Activated CD4-positive, CD25-positive, alpha-beta regulatory T cell treated with anti-CD3 and anti-CD28 coated beads, Interleukin-2, amount 50 U/mL, for 24 hours (primary cell): ENCODE results near the gene TMEM132C.
"Not testable (repeated sequence)": the region's sequence is repeated elsewhere in the genome, so short reads cannot be mapped to it uniquely, and the experiment has no call there.

ENCODE experiments used
- ATAC-seq, 2 donors: fragments of 150-1000 bp; cut with Tn5 transposase; one replicate each; pipeline ENCODE4 v1.10.0; 2021; ENCODE audit warnings: mild to moderate bottlenecking in 1 of 2, moderate library complexity in 1 of 2

The TMEM132C gene

DNA sequence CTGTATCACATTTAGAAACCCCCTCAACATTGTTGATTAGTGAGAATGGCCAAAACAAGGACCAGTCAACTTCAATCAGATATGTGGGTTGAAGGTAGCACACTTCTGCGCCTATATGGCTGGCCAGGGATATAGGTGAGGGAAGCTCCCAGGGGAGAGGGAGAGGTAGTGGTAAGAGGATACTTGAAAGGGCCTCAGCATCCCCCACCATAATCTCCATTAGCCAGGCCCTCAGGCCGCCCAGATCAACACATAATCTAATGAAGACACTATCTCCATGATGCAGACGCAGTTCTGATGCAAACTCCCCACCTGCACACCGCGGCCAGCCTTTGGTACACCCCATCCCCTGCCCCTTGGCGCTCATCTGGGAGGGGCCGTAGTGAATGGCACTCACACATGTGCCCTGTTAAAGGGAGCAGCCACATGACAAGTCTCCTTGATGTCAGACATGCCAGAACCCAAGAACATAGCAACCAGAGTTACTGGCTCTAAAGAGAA lies 158.0 kb downstream of the TMEM132C start:
- ATAC-seq = no peak

DNA sequence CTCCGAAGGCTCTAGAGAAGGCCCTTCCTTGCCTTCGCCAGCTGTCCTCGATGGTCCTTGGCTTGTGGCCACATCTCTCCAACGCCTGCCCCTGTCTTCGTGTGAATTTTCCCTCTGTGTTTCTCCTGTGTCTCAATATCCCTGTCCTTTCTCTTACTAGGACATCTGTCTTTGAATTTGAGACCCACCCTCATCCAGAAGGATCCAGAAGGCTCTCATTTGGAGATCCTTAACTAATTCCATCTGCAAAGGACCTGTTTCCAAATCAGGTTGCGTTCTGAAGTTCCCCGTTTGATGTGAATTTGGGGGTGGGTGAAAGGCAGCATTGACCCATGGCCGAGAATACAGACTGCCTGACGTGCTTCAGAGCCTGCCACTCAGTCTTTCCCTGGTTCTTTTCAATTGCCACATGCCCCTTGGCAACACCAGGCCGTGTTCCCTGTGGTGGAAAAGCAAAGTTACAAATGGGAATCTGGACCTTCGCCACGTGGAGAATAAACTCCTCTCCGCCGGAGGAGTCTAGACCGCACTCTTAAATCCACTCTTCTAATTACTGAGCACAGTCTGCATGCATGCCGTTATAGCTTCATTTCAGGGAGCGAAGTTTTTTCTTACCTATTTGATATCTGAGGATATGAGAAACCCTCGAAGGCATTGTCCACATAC lies 158.8 kb downstream of the TMEM132C start:
- ATAC-seq = no peak

DNA sequence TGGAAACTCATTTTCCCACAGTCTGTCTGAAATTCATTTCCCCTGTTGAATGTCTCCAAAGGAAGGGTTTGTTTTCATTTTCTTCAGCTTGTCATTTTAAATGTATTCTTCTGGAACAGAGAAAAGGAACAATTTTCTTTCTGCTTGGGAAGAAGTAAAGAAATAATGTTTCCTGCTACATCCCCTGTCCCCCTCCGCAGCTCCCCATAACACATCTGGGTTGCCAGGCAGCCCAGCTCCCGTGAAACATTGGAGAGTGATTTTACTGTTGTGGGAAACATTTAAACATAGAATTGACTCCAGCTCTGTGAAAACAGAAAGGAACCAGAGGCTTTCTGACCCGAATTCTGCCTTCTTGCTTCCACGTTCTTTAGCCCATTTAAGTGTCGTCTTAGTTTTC lies 159.5 kb downstream of the TMEM132C start:
- ATAC-seq = no peak

DNA sequence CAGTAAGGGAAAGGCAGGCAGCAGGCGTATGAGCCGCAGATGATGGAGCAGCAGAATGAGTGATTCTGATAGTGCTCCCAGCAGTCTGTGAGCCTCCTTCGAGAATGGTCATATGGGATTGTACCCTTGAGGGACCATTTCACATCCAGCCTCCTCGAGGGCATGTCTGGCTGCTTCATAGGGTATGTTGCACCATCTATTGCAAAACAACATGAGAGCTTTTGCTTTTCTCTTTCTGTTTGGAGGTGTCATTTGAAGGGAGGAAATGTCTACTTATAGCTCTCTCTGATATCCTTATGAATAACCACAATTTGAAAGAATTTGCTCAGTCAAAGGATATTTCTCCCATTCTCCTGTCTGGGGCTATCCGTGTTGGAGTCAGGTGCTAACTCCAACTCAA lies 172.8 kb downstream of the TMEM132C start:
- no peak for ATAC-seq

DNA sequence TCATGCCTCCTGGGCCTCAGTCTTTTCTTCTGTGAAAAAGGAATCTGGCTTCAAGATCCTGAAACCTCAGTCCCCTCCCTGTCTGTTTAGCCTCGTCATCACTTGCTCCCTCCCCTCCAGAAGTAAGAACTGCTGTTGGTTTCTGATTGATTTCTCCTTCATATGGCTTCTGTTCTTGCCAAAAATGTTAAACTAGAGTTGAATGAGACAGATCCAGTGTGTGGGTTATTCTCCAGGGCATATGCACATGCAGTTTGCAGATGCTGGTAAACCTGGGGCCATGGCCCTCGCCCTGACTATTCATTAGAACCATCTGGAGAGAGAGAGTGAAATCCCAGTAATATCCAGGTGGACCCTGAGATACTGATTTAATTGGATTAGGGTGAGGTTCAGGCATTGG lies 175.1 kb downstream of the TMEM132C start:
- ATAC-seq = no peak

DNA sequence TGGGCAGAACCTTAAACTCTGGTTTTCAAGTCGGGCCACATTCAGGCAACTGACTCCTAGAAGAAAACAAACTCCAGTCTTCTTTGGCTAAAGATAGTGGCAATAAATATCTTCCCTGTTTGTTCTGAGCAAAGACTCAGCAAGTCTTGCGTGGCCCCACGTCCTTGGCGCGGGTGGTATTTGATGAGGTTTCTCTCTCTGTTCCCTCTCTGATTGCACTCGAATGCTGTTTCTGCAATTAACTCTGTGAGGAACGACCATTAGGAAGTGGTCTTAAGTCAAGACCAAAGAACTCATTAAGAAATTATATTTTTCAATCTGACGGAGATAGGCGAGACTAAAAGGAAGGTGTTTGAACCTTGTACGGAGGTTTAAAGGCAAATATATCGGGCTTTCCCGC lies 177.6 kb downstream of the TMEM132C start:
- no peak for ATAC-seq

DNA sequence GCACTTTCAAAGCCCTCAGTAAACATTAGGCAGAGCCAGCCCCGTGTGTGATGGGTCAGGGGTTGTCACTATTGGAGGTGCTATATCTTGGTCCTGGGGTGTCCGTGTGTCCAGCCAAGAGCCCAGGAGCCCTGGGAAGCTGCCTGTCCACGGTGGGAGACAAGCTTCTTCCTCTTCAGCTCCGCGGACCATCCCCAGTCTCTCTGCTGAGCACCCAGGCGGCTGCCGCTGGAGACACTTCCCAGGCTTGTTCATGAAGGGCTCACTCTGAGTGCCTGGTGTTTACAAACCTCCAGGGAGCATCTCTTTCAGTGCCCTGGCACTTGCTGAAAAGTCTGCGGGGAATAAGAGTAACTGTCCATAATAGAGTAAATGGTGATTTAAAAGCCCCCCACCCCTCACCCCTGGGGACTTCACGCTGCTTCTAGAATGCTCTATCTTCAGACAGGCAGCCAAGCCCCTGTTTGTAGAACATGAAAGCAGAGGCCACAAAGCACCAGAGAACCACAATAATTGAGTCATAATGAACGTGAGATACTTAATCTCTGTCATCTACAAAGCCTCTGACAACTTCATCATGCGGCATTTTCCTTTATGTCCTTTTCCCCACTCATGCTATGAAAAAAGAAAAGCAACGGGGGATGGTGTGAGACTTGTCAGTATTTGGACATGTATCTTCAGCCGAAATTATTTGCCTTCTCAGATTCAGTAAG lies 178.6 kb downstream of the TMEM132C start:
- no peak for ATAC-seq

DNA sequence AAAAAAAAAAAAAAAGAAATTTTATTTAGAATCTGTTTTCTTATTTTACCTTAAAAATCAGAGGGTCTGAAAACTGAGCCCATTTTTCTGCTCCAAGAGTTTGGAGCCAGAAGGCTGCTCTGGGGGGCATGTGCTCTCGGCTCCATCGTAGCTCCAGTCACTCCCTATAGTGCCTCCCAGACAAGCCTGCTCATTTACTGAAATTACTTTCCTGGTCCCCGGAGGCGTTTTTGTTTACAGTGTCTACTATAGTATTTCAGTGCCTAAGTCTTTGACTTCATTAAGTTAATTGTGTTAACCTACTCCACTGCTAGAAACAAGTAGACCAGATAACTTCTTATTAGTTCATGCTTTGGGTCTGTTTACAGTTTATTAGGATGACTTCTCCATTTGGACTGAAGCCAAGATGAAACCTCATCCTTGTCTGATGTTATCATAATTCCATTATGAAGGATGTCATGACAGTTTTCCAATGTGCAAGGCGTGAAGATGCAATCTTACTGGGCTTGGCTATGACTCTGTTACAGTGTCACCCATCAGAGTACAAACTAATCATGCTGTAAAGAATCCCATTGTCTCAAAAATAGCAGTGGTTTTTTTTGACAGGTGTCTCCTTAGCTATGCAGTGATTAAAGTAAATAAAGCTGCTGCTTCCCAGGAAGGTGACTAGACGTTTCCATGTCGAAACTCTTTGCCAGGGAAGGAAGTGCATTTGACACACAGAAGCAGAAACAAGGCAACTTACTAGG lies 182.3 kb downstream of the TMEM132C start:
- no peak for ATAC-seq

DNA sequence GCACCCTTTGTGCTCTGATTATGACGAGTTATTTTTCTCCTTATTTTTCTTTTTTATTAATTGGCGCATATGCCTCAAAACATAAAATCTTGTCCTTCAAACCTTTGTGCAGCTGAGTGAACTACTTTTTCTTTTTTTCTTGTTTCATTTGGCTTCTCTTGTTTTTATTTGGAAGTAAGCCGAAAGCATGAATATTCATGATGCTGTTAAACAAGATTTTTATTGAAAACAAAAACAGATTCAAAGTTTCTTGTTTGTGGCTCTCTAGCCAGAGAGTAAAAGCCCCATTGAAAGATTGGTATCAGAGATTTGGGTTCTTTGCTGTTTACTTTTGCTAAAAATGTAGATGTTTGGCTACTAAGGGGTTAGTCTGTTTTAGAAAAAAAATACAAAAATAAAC lies 183.8 kb downstream of the TMEM132C start:
- ATAC-seq = no peak

DNA sequence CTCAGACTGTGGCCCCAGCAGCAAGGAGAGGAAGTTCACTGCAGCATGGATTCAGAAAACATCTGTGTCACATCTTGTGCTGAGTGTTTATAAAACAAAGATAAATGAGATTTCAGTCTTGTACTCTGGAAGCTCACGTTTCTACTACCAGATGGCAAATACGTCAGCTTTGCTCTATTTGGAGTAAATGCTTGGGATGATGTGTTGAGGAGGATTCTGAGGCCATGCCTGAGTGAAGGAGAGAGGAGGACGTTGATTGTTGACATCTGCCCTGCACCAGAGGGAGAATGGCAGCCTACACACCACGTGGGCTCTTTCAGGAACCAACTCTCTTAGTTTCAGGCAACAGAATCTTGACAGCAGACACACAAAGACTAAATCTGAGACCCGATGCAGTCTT lies 188.9 kb downstream of the TMEM132C start:
- ATAC-seq = no peak

DNA sequence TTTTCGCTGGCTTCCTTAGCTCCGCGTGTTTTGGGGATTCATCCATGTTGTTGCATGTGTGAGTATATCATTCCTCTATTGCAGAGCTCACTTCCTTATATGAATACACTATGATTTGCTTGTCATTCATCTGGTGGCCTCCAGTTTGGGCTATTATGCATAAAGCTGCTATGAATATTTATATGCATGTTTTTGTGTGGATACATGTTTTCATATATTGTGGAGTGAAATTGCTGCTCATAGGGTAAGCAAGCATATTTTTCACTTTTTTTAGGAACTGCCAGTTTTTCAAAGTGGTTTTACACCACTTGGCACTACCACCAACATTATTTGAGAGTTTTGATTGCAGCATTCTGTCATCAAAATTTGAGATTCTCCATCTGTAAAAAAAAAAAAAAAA lies 190.0 kb downstream of the TMEM132C start:
- ATAC-seq = no peak

DNA sequence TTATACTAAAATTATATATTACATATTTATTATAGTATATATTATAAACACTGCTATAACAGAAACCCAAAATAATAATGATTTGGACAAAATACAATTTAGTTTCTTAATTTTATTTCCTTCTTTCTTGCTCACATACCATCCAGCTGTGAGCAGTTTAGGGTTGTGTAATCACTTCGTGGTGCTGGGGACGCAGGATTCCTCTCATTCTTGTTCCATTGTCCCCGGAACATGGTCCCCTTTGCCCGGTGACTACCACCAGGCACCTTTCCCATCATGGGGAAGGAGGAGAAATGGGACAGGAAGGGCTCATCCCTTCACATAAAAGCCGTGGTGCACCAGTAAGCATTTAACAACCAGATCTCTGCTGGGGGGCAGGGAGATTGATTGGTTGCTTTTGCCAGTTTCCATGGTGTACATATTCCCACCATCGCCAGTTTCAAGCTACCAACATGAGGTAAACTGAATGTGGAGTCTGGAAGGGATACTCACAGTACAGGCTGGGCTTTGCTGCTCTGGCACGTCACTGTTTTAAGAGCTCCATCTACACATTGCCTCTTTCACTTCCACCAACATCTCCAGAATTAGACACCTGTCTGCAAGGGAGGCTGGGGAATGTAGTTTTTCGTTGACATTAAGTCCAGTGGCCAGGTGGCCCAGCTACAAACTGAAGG lies 191.5 kb downstream of the TMEM132C start:
- ATAC-seq = no peak

DNA sequence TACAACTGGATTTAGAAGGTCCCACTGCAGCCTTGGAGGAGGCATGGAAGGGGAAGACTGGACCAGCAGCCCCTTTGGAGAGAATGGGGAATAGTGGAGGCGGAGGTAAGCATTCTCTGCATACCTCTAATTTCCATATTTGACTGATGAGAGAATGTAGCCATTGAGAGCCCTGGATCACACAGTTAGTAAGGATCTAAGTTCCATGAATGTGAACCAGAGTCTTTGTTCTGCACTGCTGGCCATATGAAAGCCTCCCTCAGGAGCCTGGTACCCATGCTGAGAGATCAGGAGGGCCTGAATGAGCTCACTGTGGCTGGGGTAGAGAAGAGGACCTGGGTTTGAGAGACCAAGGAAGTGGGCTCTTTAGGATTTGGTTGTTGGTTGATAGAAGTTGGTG lies 192.1 kb downstream of the TMEM132C start:
- ATAC-seq = no peak

DNA sequence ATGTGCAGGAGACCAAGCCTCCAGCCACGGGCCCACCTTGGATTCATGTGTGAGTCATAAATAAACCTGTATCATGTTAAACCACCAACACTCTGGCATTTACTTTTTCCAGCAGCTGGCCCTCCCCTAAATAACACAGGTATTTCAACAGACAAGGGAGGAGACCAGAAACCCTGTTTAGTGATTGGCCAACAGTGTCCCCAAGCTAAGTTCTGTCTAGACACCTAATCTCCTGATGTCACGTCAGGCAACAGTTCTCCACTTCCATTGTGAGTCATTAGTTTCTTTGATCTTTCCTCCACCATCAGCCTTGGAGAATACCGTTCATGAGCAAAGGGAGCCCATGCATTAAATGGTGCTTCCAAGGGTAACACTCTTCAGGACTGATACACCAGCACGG lies 196.9 kb downstream of the TMEM132C start:
- ATAC-seq = no peak

DNA sequence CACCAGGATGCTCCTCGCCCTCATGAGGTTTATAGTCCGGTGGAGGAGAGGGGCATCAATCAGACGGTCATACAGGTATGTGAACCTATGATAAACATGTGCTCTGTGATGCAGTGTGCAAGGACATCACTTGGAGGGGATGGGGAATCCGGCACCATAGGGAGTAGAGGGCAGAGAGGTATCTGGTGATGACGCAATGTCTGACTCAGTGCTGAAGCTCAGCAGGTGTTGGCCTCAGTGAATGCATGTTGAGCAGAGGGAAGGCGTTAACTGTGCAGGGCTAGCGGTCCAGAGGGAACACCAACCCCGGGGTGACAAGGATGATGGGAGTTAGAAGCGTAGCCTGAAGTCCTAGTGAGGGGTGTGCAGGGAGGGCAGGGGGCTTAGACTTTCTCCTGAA lies 200.9 kb downstream of the TMEM132C start:
- ATAC-seq = no peak

DNA sequence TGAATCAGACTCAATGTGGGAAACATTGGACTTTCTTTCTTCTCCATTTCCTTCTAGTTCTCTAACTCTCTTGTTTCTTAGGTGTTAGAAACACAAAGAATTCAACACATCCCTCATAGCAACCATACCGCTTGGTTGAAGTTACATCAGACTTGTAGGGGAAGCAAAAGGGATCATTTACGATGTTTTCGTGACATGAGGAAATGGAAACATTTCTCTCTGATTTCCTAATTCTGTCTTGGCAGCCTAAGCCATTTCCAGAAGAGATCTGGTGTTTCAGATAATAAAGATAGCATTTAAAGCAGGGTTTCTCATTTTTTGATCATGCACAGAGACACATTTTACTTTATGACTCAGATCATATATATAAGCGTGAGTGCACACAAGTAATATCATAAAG lies 202.0 kb downstream of the TMEM132C start:
- ATAC-seq = no peak

DNA sequence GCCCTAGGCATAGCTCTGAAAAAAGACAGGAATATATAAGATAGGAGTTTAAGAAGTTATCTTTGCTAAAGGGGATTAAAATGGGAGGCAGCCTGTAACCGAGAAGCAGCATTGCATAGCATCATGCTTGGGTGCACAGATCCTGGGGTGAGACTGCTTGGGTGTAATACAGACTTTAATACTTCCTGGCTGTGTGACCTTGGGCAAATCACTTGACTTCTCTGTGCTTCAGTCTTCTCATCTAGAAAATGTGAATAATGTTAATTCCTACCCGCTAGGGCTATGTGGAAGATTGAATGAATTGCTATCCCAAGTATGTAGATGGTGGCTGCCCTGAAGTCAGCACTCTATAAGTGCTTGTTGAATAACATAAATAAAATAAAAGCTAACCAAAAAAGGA lies 204.5 kb downstream of the TMEM132C start:
- ATAC-seq = no peak

DNA sequence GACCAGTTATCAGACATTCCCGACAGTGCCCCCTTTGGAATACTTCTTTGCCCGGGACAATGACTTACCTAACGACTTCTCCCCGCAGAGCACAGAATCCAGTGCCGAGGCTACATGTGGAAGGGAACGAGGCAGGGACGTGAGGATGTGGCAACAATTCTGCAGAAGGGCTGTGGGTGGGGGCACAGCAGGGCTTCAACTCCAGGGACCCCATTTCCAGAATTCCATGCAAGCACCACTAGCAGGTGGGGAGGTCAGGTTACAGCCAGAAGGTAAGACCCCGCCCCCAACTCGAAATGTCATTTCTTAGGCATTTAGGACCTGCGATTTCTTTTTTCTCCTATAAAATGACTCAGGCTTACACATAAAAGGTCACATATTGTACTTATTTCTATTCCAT lies 207.9 kb downstream of the TMEM132C start:
- ATAC-seq = no peak

DNA sequence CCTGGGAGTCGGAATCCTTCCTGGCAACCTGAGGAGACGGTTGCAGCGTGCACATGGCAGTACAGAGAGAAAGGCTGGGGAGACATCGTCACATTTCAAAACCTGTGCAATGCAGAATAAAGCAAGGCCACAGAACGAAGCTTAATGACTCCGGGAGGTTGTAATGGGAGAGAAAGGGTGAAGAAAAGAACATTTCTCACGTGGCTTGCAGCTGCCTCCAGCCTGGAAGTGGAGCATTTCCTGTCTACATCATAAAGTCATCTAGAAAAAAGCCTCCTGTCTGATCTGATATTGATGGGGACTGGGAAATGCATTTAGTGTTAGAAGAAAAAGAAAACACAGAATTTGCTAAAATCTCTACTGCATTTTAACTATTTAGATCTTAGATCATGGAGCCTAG lies 209.3 kb downstream of the TMEM132C start:
- ATAC-seq = no peak

DNA sequence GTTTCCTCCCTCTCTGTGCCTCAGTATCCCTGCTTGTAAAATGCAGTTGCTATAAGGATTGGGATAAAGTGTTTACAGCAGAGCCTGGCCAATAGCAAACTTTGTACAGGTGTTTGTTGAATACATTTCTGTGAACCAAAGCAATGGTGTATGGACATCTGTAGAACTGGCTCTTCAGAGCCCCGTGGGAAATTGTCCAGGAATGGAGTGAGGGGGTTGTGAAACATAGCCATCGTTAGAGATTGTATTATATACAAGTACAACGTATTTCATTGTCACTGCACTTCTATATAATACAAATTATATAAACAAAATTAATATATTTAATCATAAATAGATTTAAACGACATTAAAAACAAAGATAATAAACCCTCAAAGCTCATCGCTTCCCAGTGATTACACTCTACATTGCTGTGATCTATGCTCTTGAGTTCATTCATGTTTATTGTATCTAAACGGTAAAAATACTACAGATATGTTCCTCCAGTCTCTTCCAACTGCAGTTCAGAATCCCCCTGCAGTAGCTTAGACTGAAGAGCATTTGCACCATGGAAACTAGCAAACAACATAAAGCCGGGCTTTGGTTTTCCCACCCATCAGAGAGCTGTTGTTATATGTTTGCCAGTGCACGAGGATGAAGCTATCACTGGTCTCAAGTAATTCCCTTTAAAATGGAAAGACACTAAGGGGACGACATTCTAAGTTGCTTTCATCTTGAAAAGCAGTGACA lies 216.7 kb downstream of the TMEM132C start:
- no peak for ATAC-seq

DNA sequence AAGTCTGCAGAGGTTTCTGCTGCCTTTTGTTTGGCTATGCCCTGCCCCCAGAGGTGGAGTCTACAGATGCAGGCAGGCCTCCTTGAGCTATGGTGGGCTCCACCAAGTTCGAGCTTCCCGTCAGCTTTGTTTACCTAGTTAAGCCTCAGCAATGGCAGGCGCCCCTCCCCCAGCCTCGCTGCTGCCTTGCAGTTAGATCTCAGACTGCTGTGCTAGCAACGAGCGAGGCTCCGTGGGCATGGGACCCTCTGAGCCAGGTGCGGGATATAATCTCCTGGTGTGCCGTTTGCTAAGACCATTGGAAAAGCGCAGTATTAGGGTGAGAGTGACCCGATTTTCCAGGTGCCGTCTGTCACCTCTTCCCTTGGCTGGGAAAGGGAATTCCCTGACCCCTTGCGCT lies 230.4 kb downstream of the TMEM132C start:
- not testable (repeated sequence) for ATAC-seq

DNA sequence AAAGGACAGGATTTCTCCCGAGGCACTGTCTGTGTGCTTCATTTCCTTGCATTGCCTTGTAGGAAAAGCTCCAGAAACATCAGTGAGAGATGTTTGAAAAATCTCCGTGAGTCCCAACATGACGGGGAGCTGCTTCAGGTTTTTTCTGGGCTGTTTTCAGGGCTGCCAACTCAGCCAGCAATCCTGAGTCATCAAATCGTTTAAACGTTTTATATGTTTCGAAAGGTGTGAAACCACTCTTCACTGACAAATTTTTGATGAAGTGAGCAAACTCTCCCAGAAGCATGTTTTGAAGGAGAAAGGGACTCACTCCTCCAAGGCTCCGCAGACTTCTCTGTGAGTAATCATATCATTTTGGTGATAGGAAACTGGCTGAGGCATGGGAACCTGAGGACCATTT lies 240.5 kb downstream of the TMEM132C start:
- no peak for ATAC-seq

DNA sequence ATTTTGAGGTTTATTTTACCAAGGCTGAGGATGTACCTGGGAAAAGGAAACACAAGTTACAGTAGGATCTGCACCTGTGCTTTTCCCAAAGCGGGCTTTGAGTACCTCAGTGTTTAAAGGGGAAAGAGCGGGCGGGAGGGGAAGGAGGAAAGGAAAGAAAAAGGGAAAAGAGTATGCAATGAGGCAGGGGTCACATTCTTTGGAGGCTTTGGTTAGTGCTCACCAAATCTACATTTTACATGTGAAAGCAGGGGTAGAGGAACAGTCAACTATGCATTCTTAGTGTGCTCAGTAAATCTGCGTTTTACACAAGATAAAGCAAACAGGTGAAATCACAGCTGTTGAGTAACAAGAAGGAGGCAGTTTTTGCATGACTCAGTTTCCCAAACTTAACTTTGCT lies 242.2 kb downstream of the TMEM132C start:
- no peak for ATAC-seq
